HG02973 (cell line): Measurements from ENCODE around the gene SMIM24.
"Not testable (repeated sequence)": the region's sequence is repeated elsewhere in the genome, so short reads cannot be mapped to it uniquely, and the experiment has no call there.

Experiments used
- ATAC-seq: cut with Tn5 transposase; IDR thresholded peaks from one replicate; pipeline ENCODE4 v1.9.1; 2021; ENCODE audit warnings: moderate library complexity; ENCODE audit not compliant: unreplicated experiment

SMIM24 gene

GRCh38 chr19:3515891-3516422 lies 35.6 kb upstream of the SMIM24 start:
- no peak for ATAC-seq

GRCh38 chr19:3514930-3515329 lies 34.6 kb upstream of the SMIM24 start:
- no peak for ATAC-seq

- no peak for ATAC-seq
These were observed 33.2 kb upstream of the SMIM24 start for GRCh38 chr19:3513229-3514140.

- ATAC-seq: no peak
These were observed 32.4 kb upstream of the SMIM24 start for GRCh38 chr19:3512562-3513228.

GRCh38 chr19:3511506-3512251 lies 31.4 kb upstream of the SMIM24 start:
- no peak for ATAC-seq

- no peak for ATAC-seq
These were observed 30.4 kb upstream of the SMIM24 start for GRCh38 chr19:3510727-3511126.

- no peak for ATAC-seq
These were observed 29.3 kb upstream of the SMIM24 start for GRCh38 chr19:3509566-3509989.

GRCh38 chr19:3508771-3509535 lies 28.6 kb upstream of the SMIM24 start:
- no peak for ATAC-seq

- not testable (repeated sequence) for ATAC-seq
These were observed 27.9 kb upstream of the SMIM24 start for GRCh38 chr19:3508121-3508661.

- ATAC-seq: no peak
These were observed 27.2 kb upstream of the SMIM24 start for GRCh38 chr19:3507371-3508120.

- ATAC-seq: no peak
These were observed 26.3 kb upstream of the SMIM24 start for GRCh38 chr19:3506384-3507340.

GRCh38 chr19:3505598-3506383 lies 25.5 kb upstream of the SMIM24 start, which contains the start of gene FZR1:
FZR1 (plus strand) TSS chr19:3506311; CDS start chr19:3522990, 16,679 bp downstream.
- peak; percentile 80 for ATAC-seq

GRCh38 chr19:3504735-3505134 lies 24.4 kb upstream of the SMIM24 start:
- ATAC-seq: no peak

GRCh38 chr19:3503036-3503572 lies 22.8 kb upstream of the SMIM24 start:
- ATAC-seq: no peak

GRCh38 chr19:3501780-3502179 lies 21.5 kb upstream of the SMIM24 start:
- no peak for ATAC-seq

- peak; percentile 75 for ATAC-seq
These were observed 20.2 kb upstream of the SMIM24 start, which contains the start of gene DOHH for GRCh38 chr19:3500429-3501101. DOHH (minus strand) TSS chr19:3500674; CDS start chr19:3496814, 3,860 bp downstream.
